HG03457 (cell line): ENCODE results near the gene TTC7B.

Source experiments
- ATAC-seq: cut with Tn5 transposase; IDR thresholded peaks from one replicate; pipeline ENCODE4 v1.9.1; 2021; ENCODE audit warnings: moderate number of reproducible peaks; ENCODE audit not compliant: unreplicated experiment

TTC7B gene

DNA sequence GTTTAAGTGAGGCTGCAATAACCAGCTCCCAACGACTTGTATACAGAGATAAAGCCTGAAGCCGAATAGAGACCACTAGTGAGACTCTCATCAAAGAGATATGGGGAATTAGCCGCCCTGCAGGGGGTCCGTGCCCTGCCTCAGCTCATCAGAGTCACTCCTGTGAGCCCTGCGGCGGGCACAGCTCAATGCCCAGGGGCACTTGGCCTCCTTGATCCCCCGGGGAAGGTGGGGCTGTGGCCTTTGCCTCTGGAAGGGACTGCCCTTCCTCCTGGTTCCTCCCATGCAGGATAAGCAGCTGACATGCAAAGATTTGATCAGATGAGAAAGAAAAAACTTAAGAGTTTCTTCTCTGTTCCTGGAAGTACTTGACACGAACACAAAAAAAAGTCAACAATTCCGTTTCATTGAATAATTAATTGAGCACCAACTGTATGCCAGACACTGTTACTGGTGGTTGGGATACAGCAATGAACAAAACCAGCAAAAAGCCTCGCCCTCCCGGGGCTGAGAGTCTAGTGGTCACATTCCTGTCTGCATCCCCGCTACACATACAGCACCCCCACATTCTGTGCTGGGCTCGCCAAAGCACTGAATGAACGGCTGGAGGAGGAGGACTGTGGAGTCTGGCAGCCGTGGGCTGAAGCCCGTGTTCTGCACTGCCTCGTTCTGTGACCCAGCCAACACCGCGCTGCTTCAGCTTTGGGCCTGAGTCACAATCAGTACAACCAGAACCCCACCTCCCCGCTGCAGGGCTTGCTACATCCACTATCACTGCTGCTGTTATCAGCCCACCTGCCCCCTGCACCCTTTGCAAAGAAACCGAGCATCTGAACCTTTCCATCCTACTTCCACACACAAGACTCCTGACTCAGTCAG lies 10.3 kb downstream of the TTC7B start:
- no peak for ATAC-seq

DNA sequence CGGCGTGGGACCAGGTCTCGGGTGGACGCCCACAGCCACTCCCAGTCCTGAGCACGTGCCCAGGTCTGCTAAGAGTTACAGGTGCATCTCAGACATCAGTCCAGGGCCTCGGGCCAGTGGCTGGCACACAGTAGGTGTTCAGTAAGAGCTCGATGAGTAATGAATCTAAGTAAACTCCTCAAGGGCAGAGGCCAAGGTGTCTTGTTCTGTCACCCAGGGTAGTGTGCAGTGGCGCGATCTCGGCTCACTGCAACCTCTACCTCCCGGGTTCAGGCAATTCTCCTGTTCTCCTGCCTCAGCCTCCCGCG lies 11.2 kb downstream of the TTC7B start:
- ATAC-seq: no peak

DNA sequence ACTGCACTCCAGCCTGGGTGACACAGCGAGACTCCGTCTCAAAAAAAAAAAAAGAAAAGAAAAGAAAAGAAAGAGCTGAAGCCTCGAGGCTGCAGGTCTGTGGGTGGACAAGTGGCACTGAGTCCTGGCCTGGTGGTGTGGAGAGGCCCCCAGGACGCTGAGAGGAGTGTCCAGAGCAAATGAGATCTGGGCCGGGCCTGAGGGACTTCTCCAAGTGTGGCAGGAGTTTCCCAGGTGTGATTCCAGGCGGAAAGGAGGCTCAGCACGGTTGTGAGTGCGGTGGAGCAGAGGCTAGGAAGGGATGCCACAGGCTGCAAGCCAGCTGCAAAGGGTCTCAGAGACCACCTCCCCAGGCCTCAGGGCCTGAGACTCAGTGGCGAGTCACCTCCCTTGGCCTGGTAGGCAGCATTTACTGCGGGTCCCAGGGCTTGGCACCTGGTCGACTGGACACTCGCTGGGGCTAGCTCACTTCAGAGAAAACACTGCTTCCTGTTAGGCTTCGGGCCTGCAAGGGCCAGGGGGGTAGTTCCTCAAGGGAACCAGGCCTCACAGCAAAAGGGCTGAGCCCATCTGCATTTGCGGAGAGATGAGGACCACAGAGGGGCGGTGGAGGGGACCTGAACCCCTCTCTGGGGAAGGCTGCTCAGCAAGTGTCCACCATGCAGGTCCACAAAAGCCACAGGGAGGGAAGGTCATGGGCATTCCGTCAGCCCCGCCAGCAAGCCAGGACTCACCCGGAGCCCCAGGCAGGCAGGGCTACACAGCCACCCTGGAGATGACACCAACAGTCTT lies 11.7 kb downstream of the TTC7B start:
- ATAC-seq: no peak

DNA sequence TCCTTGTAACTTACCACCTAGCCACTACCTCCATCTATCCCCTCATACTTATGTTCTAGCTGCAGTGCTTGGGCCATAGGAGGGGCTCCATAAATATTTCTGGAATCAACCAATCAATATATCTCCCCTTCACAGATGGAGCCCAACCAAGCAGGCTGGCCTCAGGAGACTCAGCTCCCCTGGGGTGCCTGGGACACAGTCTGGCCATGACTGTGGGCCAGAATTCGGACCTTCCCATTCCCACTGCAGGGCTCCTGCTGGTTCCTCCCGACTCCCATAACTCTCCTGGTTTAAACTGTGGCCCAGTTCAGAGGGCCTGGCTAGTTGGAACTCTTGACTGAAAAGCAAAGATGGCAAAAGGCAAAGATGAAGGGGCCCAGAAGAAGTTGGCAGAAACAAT lies 13.0 kb downstream of the TTC7B start:
- no peak for ATAC-seq

DNA sequence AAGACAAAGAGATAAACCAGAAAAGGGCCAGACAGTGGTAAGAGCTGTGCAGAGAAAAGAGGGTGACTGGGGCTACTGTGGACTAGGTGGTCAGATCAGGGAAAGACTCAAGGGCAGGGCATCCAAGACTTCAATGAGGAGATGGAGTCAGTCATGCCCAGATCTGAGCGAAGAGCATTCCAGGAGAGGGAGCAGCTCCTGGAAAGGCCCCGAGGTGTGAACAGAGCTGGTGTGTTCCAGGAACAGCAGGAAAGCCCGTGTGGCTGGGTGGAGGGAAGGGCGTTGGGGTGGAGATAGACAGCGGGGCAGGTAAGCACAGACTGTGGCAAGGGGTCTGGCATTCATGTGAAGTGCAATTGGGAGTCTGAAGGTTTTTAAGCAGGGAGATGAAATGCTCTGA lies 16.8 kb downstream of the TTC7B start:
- ATAC-seq: no peak

DNA sequence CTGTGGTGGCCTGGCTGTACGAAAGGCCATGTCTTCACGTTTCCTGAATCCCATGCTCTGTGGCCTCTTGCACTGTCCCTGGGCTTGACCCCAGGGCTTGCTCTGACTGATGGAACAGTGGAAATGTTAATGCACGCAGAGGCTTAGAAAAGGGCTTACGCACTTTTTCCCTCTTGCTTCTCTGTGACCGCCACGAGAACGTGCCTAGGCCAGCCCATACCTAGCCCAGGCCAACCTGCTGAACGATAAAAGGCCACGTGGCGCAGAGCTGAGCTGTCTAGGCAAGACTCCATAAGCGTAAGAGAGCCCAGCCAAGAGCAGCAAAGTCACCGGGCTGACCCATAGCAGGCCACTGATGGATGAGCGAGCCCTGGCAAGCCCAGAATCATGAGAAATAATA lies 18.3 kb downstream of the TTC7B start:
- no peak for ATAC-seq

DNA sequence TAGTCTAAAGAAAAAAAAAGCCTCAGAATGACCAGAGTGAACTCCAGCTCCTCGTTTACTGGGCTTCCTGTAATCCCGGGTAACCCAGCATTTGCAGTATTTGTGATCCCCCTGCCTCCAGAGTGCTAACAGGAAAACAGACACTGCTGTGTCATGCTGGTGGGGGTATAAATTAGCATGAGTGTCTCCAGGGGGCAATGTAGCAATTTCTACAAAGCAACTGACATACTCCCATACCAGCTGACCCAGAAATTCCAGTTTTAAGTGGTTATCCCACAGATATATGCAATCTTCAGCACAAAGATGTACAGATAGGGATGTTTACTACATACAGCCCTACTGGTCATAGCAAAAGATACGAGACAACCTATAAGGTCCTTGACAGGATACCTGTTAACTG lies 18.8 kb downstream of the TTC7B start:
- ATAC-seq: no peak

DNA sequence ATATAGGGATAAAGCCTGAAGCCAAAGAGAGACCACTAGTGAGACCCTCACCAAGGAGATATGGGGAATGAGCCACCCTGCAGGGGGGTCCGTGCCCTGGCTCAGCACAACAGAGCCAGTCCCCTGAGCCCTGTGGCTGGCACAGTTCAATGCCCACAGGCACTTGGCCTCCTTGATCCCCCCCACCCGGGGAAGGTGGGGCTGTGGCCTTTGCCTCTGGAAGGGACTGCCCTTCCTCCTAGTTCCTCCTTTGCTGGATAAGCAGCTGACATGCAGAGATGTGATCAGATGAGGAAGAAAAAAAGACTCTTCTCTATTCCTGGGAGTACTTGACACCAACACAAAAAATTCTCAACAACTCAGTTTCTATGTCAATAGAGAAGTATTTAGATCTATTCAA lies 19.9 kb downstream of the TTC7B start:
- no peak for ATAC-seq

DNA sequence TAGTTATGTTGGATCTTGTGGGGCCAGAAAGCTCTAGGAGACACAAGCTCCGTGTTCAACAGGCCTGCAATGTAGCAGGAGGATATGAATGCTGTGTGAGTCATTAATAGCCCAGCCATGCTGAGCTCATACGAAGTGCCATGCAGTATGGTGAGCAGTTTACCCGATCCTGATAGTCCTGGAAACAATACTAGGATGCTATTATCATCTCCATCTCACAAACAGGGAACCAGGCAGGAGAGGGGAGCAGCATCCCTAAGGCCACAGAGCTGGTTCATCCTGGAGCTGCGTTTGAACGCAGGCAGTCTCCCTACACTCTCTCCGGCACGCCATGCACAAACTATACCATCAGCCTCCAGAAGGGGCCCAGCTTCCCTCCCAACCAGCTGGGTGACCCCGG lies 20.5 kb downstream of the TTC7B start:
- no peak for ATAC-seq

DNA sequence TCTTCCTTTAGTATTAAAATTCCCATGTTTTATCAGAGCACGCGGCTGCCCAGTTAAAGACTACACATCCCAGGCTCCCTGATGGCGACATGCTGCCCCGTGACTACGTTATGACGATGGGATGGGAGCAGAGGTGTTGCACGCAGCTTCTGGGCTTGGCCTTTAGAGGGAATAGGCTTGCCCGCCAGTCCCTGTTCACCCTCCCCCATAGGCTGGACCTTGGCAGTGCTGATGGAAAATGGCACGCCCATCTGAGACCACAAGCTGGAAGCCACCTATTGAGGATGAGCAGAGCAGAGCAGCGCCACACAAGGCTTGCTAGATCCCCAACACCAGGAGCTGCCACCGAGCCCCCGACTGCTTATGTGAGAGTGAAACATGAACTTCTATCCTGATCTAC lies 24.7 kb downstream of the TTC7B start:
- ATAC-seq: no peak

DNA sequence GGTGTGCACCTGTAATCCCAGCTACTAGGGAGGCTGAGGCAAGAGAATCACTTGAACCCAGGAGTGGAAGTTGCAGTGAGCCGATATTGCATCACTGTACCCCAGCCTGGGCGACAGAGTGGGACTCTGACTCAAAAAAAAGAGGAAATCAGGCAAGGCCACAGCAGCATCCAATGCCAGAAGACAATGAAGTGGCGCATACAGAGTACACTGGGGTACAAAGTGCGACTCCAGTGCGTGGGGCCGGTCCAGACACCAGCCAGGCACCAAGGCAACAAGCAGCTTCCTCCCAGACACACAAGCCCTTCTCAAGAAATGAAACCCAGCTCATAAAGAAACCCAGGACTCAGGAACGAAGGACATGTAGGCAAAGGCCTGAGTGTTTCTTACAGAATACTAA lies 28.2 kb downstream of the TTC7B start:
- no peak for ATAC-seq

DNA sequence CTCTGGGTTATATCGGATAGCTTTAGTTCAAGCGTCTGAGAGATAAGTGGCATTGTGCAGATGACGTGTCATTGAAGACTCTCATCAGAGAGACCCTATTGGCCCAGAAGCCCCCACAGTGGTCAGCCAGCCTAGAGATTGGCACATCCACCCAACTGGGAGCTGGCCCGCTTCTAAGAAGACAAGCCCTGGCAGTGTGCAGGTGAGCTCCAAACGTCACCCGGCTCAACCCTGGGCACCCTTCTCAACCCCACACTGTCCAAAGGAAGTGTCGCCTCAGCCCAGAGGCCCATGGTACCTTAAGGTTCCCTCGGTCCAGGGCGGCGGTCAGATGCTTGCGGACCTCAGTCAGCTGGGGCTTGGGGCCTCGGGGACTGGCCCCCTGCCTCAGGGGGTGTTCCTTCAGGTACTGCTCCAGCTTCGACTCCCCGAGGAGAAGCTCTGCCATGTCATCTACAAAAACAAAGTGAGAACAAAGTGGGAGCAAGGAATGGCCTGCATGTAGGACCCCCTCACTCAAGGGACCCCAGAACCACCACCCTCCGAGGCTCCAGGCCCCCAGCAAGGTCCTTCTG lies 30.3 kb downstream of the TTC7B start:
- no peak for ATAC-seq

DNA sequence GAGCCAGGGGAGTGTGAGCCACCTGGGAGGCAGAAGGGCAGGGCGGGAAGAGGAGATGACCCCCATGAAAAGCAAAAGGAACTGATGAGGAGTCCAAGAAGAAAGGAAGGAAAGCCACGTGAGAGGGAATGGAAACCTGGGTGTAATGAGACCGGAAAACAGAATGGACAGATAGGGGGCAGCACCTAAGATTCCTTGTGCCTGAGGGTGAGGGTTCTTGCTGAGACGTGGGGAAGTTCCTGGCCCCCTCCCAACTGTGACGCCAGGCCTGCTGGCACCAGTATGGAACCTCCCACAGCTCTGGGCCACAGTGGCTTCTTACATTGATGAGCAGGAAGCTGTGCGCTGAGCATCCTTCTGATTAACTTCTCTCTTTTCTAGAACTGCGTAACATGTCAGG lies 30.8 kb downstream of the TTC7B start:
- no peak for ATAC-seq

DNA sequence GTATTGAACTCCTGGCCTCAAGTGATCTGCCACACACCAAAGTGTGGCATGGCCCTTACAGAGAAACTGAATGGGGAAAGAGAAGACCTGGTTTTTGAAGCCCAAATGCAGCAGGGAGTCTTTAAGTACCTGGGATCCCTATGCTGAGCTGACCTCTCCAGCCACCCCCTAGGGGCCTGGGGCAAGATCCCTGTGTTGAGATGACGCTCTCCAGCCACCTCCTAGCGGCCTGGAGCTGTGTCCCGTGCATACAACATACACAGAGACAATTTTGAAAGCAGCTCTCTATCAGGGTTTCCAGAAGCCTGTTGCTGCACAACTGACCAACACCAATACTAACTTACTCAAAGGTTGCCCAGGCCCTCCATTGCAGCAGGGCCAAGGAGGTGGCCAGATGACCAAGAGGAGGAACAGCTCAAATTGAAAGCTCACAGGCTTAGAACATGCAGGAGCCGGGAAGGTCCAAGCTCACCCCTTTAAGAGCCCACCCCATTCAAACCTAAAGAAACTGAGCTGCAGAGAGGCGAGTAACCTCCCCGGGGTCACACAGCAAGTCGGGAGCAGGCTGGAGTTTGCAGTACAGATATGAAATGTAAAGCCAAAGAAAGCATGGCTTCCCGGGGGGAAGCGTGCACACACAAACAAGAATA lies 31.5 kb downstream of the TTC7B start:
- no peak for ATAC-seq

DNA sequence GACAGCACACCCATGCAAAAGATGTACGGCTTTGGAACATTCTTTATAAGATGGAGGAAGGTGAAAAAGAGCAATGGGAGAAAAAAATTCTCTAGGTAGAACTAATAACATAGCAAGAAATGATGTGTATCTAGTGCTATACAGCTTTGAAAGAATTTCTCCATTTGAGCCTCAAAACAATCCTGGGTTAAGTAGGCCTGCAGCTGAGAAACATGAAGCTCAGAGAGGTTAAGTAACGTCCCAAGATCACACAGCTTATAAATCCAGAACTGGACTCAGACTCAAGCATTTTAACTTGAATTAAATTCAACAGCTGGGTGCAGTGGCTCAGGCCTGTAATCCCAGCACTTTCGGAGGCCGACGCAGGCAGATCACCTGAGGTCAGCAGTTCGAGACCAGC lies 32.9 kb downstream of the TTC7B start:
- ATAC-seq: no peak

DNA sequence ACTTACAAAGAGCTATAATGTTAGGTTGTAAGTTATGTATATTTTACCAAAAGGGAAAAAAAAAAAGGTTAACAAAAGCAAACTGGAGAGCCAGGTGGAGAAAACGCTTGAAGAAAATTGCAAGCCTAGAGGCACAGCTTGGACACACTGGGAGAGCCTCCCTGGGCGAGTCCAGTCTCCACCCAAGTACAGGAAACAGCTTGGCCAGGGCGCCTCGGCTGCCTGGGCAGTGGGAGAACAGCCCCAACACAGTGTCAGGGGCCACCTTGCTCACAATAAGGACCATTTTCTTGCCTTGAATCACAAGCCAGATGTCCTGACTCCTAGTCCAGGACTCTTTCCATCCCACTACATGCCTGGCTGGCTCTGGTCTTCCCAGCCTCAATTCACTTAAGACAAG lies 33.3 kb downstream of the TTC7B start:
- ATAC-seq: no peak

DNA sequence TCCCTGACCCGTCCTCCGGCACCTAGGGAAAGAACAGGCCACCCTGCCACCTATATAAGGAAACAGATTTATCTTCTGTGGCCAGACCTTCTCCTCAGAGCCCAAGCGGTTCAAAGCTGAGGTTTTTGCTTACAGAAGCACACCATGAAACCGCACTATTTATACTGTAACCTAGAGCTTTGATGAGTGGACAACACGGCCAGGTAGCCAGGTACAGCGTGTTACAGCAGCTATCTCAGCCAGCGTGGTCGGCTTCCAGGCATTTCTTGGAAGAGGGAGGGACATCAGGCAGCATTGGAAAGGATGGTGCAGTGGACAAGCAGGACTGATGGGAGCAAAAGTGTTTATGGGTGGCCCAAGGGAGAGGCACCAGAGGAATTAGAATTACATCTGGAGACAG lies 34.4 kb downstream of the TTC7B start:
- no peak for ATAC-seq

DNA sequence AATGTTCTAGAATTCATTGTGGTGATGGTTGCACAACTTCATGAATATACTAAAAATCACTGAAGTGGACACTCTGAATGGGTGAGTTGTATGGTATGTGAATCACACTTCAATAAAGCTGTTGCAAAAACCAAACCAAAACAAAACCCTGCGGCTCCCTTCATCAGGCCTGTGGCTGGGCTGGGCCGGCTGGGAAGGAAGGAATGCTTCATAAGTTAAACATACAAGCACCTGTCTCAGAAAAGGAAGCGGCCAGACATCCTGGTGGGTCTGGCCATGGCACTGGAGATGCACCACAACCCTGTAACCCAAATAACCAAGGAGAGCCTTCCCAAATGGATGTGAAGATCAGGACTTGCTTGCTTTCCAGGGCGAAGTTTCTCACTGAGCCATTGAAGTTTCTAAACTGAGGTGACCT lies 34.9 kb downstream of the TTC7B start:
- no peak for ATAC-seq

DNA sequence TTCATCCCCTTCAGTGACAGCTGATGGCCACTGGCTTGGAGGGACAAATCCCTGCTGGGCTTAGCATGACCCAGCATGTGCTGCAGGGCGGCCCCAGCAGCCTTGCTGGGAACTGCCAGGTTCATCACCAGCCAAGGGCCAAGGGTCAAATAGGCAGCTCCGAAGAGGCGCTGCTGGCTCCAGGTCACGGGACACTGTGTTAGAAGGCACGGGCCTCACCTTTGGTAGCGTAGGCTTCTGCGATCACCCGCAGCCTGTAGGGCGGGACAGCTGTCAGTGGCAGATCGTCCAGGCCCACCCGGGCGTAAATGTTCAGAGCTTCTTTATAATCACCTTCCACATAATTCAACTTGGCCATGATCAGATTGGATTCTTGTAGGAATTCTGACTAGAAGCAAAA lies 35.7 kb downstream of the TTC7B start:
- no peak for ATAC-seq

DNA sequence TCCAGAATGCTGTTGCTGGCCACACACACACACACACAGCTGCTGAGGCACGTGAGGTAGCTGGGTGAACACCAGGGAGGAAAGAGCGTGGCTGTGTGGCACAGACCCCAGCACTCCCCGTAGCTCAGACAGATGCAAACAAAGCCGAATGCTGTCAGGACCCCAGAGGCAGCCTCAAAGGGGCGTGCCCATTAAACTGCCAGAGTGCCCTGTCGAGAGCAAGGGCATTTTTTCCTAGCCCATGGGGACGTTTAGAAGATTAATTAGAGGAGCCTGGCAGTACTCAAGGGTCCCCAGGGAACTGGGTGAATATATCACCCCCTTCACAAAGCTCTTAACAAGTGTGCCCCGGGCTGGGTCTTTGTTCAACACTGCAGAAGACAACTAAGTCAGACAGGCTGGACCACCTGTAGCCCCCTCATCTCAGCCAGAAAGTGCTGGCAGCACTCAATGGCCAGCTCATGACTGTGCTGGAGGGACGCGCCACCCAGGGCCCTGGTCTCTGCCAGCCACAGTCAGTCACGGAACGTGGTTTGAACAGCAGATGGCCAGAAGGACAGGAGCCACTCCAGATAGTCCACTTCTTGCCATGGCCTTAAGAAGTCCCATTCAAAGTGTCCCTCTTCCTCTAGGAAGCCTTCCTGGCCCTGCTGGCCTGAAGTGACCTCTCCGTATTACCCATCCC lies 37.5 kb downstream of the TTC7B start:
- ATAC-seq: no peak

DNA sequence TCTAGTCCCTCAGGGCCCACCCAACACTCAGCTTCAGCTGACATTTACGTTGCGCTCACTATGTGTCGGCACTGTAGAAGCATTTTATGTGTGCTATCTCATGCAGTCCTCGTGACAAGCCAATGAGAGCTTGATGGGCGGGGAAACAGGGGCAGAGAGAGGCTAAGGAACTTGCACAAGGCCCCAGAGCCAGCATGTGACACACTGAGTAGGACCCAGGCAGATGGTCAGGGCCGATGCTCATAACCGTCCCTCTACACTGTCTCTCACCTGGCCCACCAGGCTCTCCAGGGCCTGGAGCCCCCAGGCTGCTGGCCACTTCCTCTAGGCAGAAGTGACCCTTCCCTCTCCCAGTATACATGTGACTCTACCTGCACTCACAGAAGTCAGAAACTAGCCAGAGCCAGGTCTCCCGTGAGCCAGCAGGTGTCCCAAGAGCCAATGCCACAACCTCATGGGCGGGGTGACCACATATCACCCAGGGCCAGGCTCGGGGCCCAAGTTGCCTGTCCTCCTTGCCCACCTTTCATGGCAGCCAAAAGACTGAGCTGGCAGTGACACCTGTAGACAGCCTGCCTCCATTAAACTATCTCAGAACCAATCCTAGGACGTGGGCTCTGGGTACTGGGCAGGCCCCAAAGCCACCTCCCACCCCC lies 38.3 kb downstream of the TTC7B start:
- no peak for ATAC-seq
